GM04504 (cell line): ENCODE results near the gene GSTM5.
"Not testable (repeated sequence)": the region's sequence is repeated elsewhere in the genome, so short reads cannot be mapped to it uniquely, and the experiment has no call there.

ENCODE experiments used
- DNase-seq: peaks from one replicate; pipeline ENCODE4 v3.0.0-alpha.2; 2012; ENCODE audit warnings: low read depth

The GSTM5 gene

GRCh38 chr1:109762039-109762585 lies 50.1 kb downstream of the GSTM5 start:
- DNase-seq: no peak

GRCh38 chr1:109762821-109763645 lies 51.0 kb downstream of the GSTM5 start:
- no peak for DNase-seq

GRCh38 chr1:109763646-109764415 lies 51.8 kb downstream of the GSTM5 start, which contains the start of gene EPS8L3:
TSS of gene EPS8L3 (minus strand) at chr1:109763923. CDS start at chr1:109761749, 2,174 bp downstream.
- no peak for DNase-seq

GRCh38 chr1:109764561-109765482 lies 52.8 kb downstream of the GSTM5 start:
- no peak for DNase-seq

- no peak for DNase-seq
Measured at GRCh38 chr1:109765483-109765815, 53.4 kb downstream of the GSTM5 start.

- DNase-seq: no peak
Measured at GRCh38 chr1:109765896-109766615, 54.0 kb downstream of the GSTM5 start.

- not testable (repeated sequence) for DNase-seq
Measured at GRCh38 chr1:109766991-109767636, 55.1 kb downstream of the GSTM5 start.
